ENCODE data around the gene NEBL. TPM values are rescaled to one million over a fixed set of nuclear protein-coding genes. Genes with fewer than 3 reads are reported as not detected.

The NEBL gene
- total RNA-seq, 1 experiment from 2014 or later = 11.5 TPM

DNA sequence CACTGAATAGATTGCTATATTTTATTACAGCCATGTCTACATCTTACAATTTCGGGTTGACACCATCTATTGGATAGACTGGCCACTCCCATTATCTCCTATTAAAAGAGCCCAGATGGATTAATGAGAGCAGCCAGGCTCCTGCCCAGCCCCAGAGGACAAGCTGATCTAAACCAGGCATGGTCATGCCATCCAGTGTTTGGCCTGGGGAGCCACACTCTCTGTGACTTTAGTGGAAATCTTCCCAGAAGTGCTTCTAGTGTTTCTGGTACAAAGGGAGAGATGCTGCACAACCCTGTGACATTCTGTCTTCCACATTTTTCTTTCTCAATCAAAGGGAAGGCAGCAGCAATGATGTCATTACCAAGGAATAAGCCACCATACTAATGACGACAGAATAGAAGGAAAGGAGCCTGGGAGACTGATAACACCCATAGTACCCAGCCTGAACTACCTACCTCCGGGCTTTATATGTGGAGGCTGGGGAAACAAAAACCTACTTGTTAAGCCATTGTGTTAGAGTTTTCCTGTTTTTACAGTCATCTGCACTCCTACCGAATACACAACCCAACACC lies 5.0 kb downstream of the NEBL start:
- no peaks in the 10 kb centered on the region for H3K9me3 ChIP-seq (ENCODE audit: low read depth, low read length, poor library complexity, severe bottlenecking)
- no peaks in the 10 kb centered on the region for H3K36me3 ChIP-seq (ENCODE audit: insufficient read depth, low read length, poor library complexity, severe bottlenecking)
- ChIA-PET POLR2A (ENCODE audit: low non-redundant PET) (no interaction called here), CTCF (no interaction called here)
- DNase-seq (ENCODE audit: low spot score) = no peak
- BruUV-seq (replicated peaks) = no TSS peak
- TF ChIP-seq, protein P1, sequence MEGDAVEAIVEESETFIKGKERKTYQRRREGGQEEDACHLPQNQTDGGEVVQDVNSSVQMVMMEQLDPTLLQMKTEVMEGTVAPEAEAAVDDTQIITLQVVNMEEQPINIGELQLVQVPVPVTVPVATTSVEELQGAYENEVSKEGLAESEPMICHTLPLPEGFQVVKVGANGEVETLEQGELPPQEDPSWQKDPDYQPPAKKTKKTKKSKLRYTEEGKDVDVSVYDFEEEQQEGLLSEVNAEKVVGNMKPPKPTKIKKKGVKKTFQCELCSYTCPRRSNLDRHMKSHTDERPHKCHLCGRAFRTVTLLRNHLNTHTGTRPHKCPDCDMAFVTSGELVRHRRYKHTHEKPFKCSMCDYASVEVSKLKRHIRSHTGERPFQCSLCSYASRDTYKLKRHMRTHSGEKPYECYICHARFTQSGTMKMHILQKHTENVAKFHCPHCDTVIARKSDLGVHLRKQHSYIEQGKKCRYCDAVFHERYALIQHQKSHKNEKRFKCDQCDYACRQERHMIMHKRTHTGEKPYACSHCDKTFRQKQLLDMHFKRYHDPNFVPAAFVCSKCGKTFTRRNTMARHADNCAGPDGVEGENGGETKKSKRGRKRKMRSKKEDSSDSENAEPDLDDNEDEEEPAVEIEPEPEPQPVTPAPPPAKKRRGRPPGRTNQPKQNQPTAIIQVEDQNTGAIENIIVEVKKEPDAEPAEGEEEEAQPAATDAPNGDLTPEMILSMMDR (conservative IDR thresholded peaks at IDR 0.05; ENCODE audit: low read depth, low read length) = no peak
- TF ChIP-seq EZH2 (IDR thresholded peaks at IDR 0.05; ENCODE audit: borderline replicate concordance, low read depth, low read length, poor library complexity, severe bottlenecking) = no peak
- H3K4me1 ChIP-seq (ENCODE audit: insufficient read depth, low read length, poor library complexity, severe bottlenecking) = peaks cover 15% of the 10 kb centered on the region
- intact Hi-C loops (cut with micrococcal nuclease; ENCODE audit: unreplicated experiment) = no loop called here
- no peaks in the 10 kb centered on the region for H3K27me3 ChIP-seq (replicated peaks; ENCODE audit: insufficient read depth, low read depth, low read length, poor library complexity)
- no peak overlapping the region for H3K4me3 ChIP-seq (ENCODE audit: low read depth, low read length, poor library complexity, severe bottlenecking)
- no peak overlapping the region for H3K27ac ChIP-seq (ENCODE audit: low read depth, low read length, poor library complexity, severe bottlenecking)

DNA sequence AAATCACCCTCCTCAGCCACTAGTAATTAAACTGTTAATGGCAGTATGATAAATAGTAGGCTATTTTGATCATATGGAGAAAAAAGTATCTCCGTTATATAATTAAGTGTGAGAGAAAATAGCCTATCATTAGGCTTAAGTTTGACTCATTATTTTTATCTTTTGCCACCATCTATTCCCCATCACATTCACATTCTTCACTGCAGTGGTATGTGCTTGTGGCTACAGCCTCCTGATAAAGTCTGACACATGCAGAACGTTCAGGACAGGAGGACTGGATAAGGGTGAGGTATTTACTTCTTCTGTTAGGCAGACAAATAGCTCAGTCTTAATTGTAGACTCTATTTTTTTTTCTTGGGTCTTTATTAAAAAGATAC lies 5.8 kb downstream of the NEBL start:
- no peaks in the 10 kb centered on the region for H3K27me3 ChIP-seq (replicated peaks; ENCODE audit: insufficient read depth, low read depth, low read length, poor library complexity)
- intact Hi-C loops (cut with micrococcal nuclease; ENCODE audit: unreplicated experiment) = no loop called here
- H3K27ac ChIP-seq (ENCODE audit: low read depth, low read length, poor library complexity, severe bottlenecking) = no peak overlapping the region
- H3K4me3 ChIP-seq (ENCODE audit: low read depth, low read length, poor library complexity, severe bottlenecking) = no peak overlapping the region
- POLR2A ChIA-PET (ENCODE audit: low non-redundant PET) = no interaction called here
- DNase-seq (ENCODE audit: low spot score) = no peak
- TF ChIP-seq, protein P1 (conservative IDR thresholded peaks at IDR 0.05; ENCODE audit: low read depth, low read length) = no peak
- TF ChIP-seq EZH2 (IDR thresholded peaks at IDR 0.05; ENCODE audit: borderline replicate concordance, low read depth, low read length, poor library complexity, severe bottlenecking) = no peak
- peaks cover 15% of the 10 kb centered on the region for H3K4me1 ChIP-seq (ENCODE audit: insufficient read depth, low read length, poor library complexity, severe bottlenecking)
- H3K9me3 ChIP-seq (ENCODE audit: low read depth, low read length, poor library complexity, severe bottlenecking) = no peaks in the 10 kb centered on the region
- CTCF ChIA-PET = no interaction called here
- H3K36me3 ChIP-seq (ENCODE audit: insufficient read depth, low read length, poor library complexity, severe bottlenecking) = no peaks in the 10 kb centered on the region
- BruUV-seq (replicated peaks) = no TSS peak

- ChIA-PET POLR2A (ENCODE audit: low non-redundant PET) (no interaction called here), CTCF (no interaction called here)
- no TSS peak for BruUV-seq (replicated peaks)
- H3K27ac ChIP-seq (ENCODE audit: low read depth, low read length, poor library complexity, severe bottlenecking) = no peak overlapping the region
- DNase-seq (ENCODE audit: low spot score) = peak; percentile 57
- H3K27me3 ChIP-seq (replicated peaks; ENCODE audit: insufficient read depth, low read depth, low read length, poor library complexity) = no peaks in the 10 kb centered on the region
- no peak overlapping the region for H3K4me3 ChIP-seq (ENCODE audit: low read depth, low read length, poor library complexity, severe bottlenecking)
- no peak for TF ChIP-seq EZH2 (IDR thresholded peaks at IDR 0.05; ENCODE audit: borderline replicate concordance, low read depth, low read length, poor library complexity, severe bottlenecking)
- TF ChIP-seq, protein P1 (conservative IDR thresholded peaks at IDR 0.05; ENCODE audit: low read depth, low read length) = no peak
- H3K36me3 ChIP-seq (ENCODE audit: insufficient read depth, low read length, poor library complexity, severe bottlenecking) = no peaks in the 10 kb centered on the region
- H3K9me3 ChIP-seq (ENCODE audit: low read depth, low read length, poor library complexity, severe bottlenecking) = no peaks in the 10 kb centered on the region
- intact Hi-C loops (cut with micrococcal nuclease; ENCODE audit: unreplicated experiment) = no loop called here
- peaks cover 15% of the 10 kb centered on the region for H3K4me1 ChIP-seq (ENCODE audit: insufficient read depth, low read length, poor library complexity, severe bottlenecking)
These were observed 6.4 kb downstream of the NEBL start for GRCh38 chr10:20890491-20891337.

Data from A673 (cell line).